Keratinocyte (primary cell): Measurements from ENCODE around the gene NPR1.

Source experiments
- EZH2 ChIP-seq: IDR thresholded peaks from one replicate; pipeline ENCODE4 v1.6.1; 2012; ENCODE audit warnings: inconsistent platforms, mild to moderate bottlenecking, low read length, moderate library complexity
- TF ChIP-seq, protein P1 (sequence below), 3 experiments: IDR thresholded peaks in 1 of 3; conservative IDR thresholded peaks in 1 of 3; optimal IDR thresholded peaks in 1 of 3; 2 replicates in 2 of 3; 3 replicates in 1 of 3; pipeline versions ENCODE3 to v1.5.1; 2011; ENCODE audit warnings: low read length in 3 of 3, mild to moderate bottlenecking in 3 of 3, moderate library complexity in 2 of 3, control low read depth in 1 of 3, inconsistent platforms in 1 of 3; ENCODE audit not compliant: insufficient read depth in 2 of 3; ENCODE audit errors: extremely low read depth in 1 of 3

DNA sequence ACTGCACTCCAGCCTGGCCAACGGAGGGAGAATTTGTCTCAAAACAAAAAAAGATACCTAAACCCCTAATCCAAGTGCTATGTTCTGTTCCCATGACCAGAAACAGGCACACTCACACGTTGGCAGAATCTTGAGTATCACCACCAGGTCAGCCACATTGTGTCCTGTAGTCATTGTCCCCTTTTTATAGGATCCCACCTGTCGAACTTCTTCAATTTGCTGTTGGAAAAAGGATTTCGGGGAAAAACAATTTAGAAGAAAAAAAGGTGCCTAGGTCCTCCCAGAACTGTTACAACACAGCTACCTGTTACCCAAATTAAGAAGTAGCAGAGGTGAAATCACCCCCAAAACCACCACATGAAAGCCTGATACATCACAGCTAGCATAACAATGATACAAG, 11.0 kb upstream of the NPR1 start:
- TF ChIP-seq EZH2, result no peak
- TF ChIP-seq, protein P1, sequence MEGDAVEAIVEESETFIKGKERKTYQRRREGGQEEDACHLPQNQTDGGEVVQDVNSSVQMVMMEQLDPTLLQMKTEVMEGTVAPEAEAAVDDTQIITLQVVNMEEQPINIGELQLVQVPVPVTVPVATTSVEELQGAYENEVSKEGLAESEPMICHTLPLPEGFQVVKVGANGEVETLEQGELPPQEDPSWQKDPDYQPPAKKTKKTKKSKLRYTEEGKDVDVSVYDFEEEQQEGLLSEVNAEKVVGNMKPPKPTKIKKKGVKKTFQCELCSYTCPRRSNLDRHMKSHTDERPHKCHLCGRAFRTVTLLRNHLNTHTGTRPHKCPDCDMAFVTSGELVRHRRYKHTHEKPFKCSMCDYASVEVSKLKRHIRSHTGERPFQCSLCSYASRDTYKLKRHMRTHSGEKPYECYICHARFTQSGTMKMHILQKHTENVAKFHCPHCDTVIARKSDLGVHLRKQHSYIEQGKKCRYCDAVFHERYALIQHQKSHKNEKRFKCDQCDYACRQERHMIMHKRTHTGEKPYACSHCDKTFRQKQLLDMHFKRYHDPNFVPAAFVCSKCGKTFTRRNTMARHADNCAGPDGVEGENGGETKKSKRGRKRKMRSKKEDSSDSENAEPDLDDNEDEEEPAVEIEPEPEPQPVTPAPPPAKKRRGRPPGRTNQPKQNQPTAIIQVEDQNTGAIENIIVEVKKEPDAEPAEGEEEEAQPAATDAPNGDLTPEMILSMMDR (optimal IDR thresholded peaks at IDR 0.05 in 1 of 3, IDR thresholded peaks at IDR 0.05 in 1 of 3, conservative IDR thresholded peaks at IDR 0.05 in 1 of 3; ENCODE audit: extremely low read depth in 1 of 3, insufficient read depth in 2 of 3, low read length in 3 of 3), result no peak
